GM10248 (cell line): ENCODE data around the gene SSTR4.

Experiments
- CTCF ChIA-PET: fragments of 300-600 bp; sonication (Branson Sonifier 250); formaldehyde crosslinking; extraction: SDS; loops from one replicate; lab custom pipeline; 2021; ENCODE audit warnings: antibody characterized with exemption; lab: Yijun Ruan, JAX
- POLR2A ChIA-PET: fragments of 350-650 bp; sonication (Branson Sonifier 250); formaldehyde crosslinking; extraction: SDS; loops from one replicate; lab custom pipeline; 2020; ENCODE audit warnings: antibody characterized with exemption; lab: Yijun Ruan, JAX
- DNase-seq: peaks from one replicate; pipeline ENCODE4 v3.0.0; 2012; ENCODE audit errors: extremely low spot score
- CTCF ChIP-seq: IDR thresholded peaks from 2 replicates; pipeline ENCODE4 v1.5.1; 2012; ENCODE audit warnings: mild to moderate bottlenecking, low read depth; ENCODE audit errors: extremely low read depth, missing control alignments, control extremely low read depth

SSTR4 gene

GRCh38 chr20:23000232-23000947 lies 34.7 kb upstream of the SSTR4 start:
- ChIA-PET CTCF (interaction anchor here (1.3 to 2.2 kb wide), 3 partner anchors 26 to 308 kb away, joined by 3 to 5 read pairs (median 3); no protein-coding TSS in a partner anchor), POLR2A (no interaction called here)
- no peak for TF ChIP-seq CTCF
- DNase-seq = no peak

GRCh38 chr20:23002276-23002675 lies 32.8 kb upstream of the SSTR4 start:
- DNase-seq = no peak
- TF ChIP-seq CTCF = no peak
- ChIA-PET CTCF (interaction anchor here (1.6 kb wide), 1 partner anchor 243 kb away, joined by 3 read pairs; no protein-coding TSS in a partner anchor), POLR2A (no interaction called here)

GRCh38 chr20:23003077-23003635 lies 32.0 kb upstream of the SSTR4 start:
- DNase-seq = no peak
- TF ChIP-seq CTCF = no peak
- POLR2A ChIA-PET = no interaction called here
- CTCF ChIA-PET = no interaction called here

GRCh38 chr20:23003881-23004460 lies 31.1 kb upstream of the SSTR4 start:
- ChIA-PET CTCF (no interaction called here), POLR2A (no interaction called here)
- TF ChIP-seq CTCF = no peak
- DNase-seq = no peak

GRCh38 chr20:23005776-23006175 lies 29.3 kb upstream of the SSTR4 start:
- TF ChIP-seq CTCF = no peak
- POLR2A ChIA-PET = no interaction called here
- CTCF ChIA-PET = no interaction called here
- DNase-seq = no peak

GRCh38 chr20:23007462-23007861 lies 27.6 kb upstream of the SSTR4 start:
- no peak for TF ChIP-seq CTCF
- POLR2A ChIA-PET = no interaction called here
- no peak for DNase-seq
- CTCF ChIA-PET = interaction anchor here (0.7 kb wide), 1 partner anchor 258 kb away, joined by 3 read pairs; no protein-coding TSS in a partner anchor
